ENCODE results near the gene SLC16A4. TPM values are rescaled to one million over a fixed set of nuclear protein-coding genes. Genes with fewer than 3 reads are reported as not detected.

SLC16A4 gene
- total and polyA plus RNA-seq, 8 donors, result 0.89 to 11.1 (median 2.6) TPM; not detected in 1

- H3K36me3 ChIP-seq, result peaks cover 0 to 28% (median 16%) of the 10 kb centered on the region in 4 donors
- peaks cover 31 to 69% (median 53%) of the 10 kb centered on the region in 4 donors for H3K4me1 ChIP-seq
- 88 to 98% (median 94%) methylated on average over 2 of the region's 2 CpGs for WGBS, 5 donors
- intact Hi-C loops (cut with DNase I; ENCODE audit: low total_unique reads), result no loop called here
- H3K4me3 ChIP-seq, result no peak overlapping the region
- no peak overlapping the region for H3K27ac ChIP-seq
- no peaks in the 10 kb centered on the region for H3K27me3 ChIP-seq
- DNase-seq, result no peak
- TF ChIP-seq POLR2AphosphoS5 (IDR thresholded peaks at IDR 0.05) (no peak), POLR2A (IDR thresholded peaks at IDR 0.05) (no peak), EP300 (IDR thresholded peaks at IDR 0.05) (no peak), CTCF (IDR thresholded peaks at IDR 0.05) (no peak)
- H3K9me3 ChIP-seq, result no peaks in the 10 kb centered on the region
Observed at GRCh38 chr1:110350360-110350759, 40.5 kb downstream of the SLC16A4 start.

GRCh38 chr1:110348771-110349170 is 42.1 kb downstream of the SLC16A4 start:
- Histone ChIP-seq H3K4me3 (no peak overlapping the region), H3K4me1 (peaks cover 40 to 82% (median 68%) of the 10 kb centered on the region in 4 donors), H3K27ac (no peak overlapping the region), H3K27me3 (no peaks in the 10 kb centered on the region), H3K9me3 (no peaks in the 10 kb centered on the region), H3K36me3 (peaks cover 0 to 28% (median 18%) of the 10 kb centered on the region in 4 donors)
- peak in 1 of 2 donors; percentile 9 for DNase-seq
- intact Hi-C loops (cut with DNase I; ENCODE audit: low total_unique reads), result loop anchor here (10.0 kb wide), 1 partner anchor 56 kb away; the partner anchor contains the start of gene LAMTOR5
- no peak for TF ChIP-seq EP300 (IDR thresholded peaks at IDR 0.05)

DNA sequence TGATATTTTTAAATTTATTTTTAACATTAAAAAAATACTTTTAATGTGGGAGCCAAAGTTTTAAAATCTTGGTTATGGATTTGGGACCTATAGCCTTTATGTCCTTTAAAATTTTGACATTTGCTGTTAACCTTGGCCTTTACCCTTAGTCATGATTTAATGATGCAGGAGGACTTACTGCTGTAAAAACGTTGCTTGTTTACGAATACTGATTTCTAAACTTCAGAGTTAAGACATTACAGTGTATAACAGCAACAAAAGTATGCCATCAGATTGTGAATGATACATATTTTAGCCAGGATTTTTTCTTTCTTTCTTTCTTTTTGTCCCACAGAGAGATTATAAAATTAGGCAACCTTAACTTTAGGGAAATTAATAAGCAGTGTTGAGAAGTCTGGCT is 42.8 kb downstream of the SLC16A4 start:
- no peak overlapping the region for H3K27ac ChIP-seq
- H3K4me1 ChIP-seq, result peaks cover 46 to 89% (median 74%) of the 10 kb centered on the region in 4 donors
- 32 to 44% (median 41%) methylated on average over 2 of the region's 2 CpGs for WGBS, 5 donors

DNA sequence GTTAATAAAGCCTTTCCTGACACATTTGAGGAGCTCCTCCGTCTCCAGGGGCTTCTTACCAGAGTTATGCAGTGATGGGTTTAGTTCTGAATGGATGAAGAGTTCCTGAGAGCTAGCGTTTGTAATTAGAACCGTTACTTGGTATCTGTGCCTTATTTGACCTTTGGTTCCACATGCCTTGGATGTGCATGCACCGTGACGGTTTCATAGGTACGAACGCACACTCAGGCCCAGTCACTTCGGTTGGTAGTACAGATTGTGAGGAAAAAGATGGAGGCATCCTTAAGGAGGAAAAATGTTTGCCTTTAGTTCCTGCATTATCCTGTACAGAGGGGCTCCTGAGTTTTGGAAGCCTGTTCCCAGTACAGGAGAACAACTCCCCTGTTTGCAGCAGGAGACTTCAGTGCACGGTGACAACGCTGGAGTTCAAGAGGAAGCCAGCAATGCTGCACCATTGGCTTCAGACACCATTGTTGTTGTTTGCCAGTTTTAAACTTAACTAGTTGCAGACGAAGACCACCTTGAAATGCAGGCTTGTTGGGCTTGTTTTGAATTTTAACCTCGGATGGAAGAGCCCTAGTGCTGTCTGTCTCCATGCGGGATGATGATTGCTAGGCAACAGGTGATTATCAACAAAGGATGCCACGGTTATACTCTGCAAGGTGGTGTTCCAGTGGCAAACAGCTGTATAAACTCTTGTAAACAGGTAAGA is 43.5 kb downstream of the SLC16A4 start:
- no peaks in the 10 kb centered on the region for H3K27me3 ChIP-seq
- WGBS, 5 donors, result 62 to 73% (median 71%) methylated on average over 14 of the region's 14 CpGs
- no peaks in the 10 kb centered on the region for H3K9me3 ChIP-seq
- no peak overlapping the region for H3K27ac ChIP-seq
- peaks cover 0 to 27% (median 22%) of the 10 kb centered on the region in 4 donors for H3K36me3 ChIP-seq
- intact Hi-C loops (cut with DNase I; ENCODE audit: low total_unique reads), result loop anchor here (10.0 kb wide), 1 partner anchor 57 kb away; the partner anchor contains the start of gene LAMTOR5
- peaks cover 49 to 96% (median 81%) of the 10 kb centered on the region in 4 donors for H3K4me1 ChIP-seq
- no peak for TF ChIP-seq POLR2A (IDR thresholded peaks at IDR 0.05)
- H3K4me3 ChIP-seq, result peak overlapping the region in 1 of 4 donors; percentile 6
- DNase-seq, result peak in 1 of 2 donors; percentile 16

More for the DNA sequence above, 42.8 kb downstream of the SLC16A4 start:
- Histone ChIP-seq H3K27me3 (no peaks in the 10 kb centered on the region), H3K4me3 (no peak overlapping the region), H3K36me3 (peaks cover 0 to 27% (median 19%) of the 10 kb centered on the region in 4 donors), H3K9me3 (no peaks in the 10 kb centered on the region)
- no peak for DNase-seq
- TF ChIP-seq POLR2AphosphoS5 (IDR thresholded peaks at IDR 0.05) (no peak), POLR2A (IDR thresholded peaks at IDR 0.05) (no peak)
- intact Hi-C loops (cut with DNase I; ENCODE audit: low total_unique reads), result loop anchor here (10.0 kb wide), 1 partner anchor 57 kb away; the partner anchor contains the start of gene LAMTOR5

DNA sequence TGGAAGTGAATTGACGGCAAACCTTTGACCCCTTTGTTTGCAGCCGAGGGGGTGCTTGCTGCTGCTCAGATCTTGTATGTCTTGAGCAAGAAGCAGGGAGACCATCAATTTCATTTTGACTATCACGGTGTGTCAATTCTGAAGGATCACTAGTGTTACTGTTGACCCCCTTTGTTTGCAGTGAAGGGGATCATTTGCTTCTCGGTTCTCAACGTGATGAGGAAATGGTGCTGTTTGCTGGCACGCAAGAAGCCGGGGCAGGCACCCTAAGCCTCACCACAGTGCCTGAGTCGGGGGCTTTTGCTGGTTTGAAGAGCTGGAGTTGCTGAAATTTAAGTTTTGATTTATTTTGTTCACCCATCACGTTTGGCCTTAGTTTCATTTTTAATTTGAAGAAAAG is 44.1 kb downstream of the SLC16A4 start:
- Histone ChIP-seq H3K36me3 (peaks cover 0 to 33% (median 26%) of the 10 kb centered on the region in 4 donors), H3K4me1 (peaks cover 55 to 100% (median 85%) of the 10 kb centered on the region in 4 donors), H3K27me3 (no peaks in the 10 kb centered on the region), H3K9me3 (no peaks in the 10 kb centered on the region), H3K27ac (no peak overlapping the region), H3K4me3 (no peak overlapping the region)
- 51 to 61% (median 56%) methylated on average over 9 of the region's 9 CpGs for WGBS, 5 donors
- intact Hi-C loops (cut with DNase I; ENCODE audit: low total_unique reads), result loop anchor here (10.0 kb wide), 1 partner anchor 58 kb away; the partner anchor contains the start of gene LAMTOR5
- DNase-seq, result no peak
- TF ChIP-seq POLR2A (IDR thresholded peaks at IDR 0.05) (no peak), CTCF (IDR thresholded peaks at IDR 0.05) (no peak), POLR2AphosphoS5 (IDR thresholded peaks at IDR 0.05) (no peak), EP300 (IDR thresholded peaks at IDR 0.05) (no peak)

Measured in stomach (tissue), 9 donors.